GM19397 (cell line): Measurements from ENCODE around the gene AKR1B1.

Experiments used
- ATAC-seq: cut with Tn5 transposase; IDR thresholded peaks from one replicate; pipeline ENCODE4 v1.9.1; 2021; ENCODE audit warnings: mild to moderate bottlenecking, moderate library complexity; ENCODE audit not compliant: unreplicated experiment

Gene AKR1B1

GRCh38 chr7:134446923-134447322 lies 12.0 kb downstream of the AKR1B1 start:
- no peak for ATAC-seq

DNA sequence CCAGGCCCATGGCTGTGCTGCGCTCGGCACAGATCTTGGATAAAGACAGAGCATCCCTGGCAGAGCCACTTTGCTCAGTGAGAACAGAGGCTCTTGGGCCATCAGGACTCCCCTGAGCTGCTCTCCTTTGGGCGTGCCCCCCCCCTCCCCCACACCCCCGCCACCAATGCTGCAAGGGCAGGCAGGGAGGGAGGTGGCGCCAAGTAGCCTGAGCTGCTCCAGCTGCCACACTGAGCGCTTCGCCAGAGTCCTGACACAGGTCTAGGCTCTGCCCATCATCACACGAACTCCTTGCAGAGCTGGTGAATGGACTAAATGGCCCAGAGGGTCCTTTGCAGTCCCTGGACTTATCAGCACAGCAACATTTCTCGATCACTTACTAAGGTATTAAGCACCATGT lies 12.5 kb downstream of the AKR1B1 start:
- no peak for ATAC-seq

DNA sequence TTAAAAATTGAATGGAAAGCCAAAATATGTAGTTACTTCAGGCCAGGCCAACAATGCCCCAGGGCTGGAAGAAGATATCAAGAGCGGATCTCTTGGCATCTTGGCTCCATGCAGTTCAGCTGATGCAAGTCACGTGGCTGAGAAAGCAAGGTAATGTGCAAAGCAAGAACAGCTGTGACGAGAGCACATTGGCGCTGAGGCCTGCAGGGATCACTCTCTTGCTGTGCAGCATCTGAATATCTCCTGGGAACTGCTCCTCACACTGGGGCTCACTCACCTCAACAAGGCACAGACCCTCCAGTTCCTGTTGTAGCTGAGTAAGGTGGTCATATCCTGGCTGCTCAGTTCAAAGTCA lies 14.0 kb downstream of the AKR1B1 start:
- no peak for ATAC-seq

DNA sequence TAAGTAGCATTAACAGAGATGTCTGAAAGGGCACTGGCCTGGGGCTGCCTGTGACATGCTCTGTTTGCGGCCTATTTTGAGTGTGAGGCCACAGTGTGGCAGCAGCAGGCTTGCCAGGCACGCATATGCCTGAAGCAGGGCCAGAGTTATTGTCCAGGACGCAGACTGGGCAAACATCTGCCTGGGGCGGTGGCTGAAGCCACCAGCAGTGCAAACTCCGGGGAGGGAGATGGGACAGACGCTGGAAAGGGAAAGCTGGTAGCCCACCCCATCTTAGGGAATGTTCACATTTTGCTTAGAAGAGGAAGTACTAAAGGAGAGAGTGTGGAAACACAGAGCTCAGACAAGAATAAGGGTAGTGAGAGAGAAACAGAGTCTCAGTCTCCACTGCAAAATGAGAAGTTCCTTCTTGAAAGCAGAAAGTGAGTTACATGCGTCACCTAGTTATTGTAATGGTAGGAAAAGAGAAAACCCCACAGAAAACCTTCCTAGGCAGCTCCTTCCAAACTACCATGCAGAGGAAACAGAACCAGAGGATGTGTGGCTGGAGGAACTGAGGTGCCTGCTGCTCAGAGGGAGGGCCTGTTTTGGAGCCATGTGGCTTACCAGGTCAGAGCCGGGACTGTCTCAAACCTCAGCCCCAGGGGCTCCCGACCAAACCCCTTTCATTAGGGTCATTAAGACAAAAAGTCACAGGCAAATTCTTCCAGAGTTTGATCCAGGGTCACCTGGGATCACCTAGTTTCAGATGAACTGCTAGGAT lies 14.5 kb downstream of the AKR1B1 start:
- ATAC-seq, result no peak

DNA sequence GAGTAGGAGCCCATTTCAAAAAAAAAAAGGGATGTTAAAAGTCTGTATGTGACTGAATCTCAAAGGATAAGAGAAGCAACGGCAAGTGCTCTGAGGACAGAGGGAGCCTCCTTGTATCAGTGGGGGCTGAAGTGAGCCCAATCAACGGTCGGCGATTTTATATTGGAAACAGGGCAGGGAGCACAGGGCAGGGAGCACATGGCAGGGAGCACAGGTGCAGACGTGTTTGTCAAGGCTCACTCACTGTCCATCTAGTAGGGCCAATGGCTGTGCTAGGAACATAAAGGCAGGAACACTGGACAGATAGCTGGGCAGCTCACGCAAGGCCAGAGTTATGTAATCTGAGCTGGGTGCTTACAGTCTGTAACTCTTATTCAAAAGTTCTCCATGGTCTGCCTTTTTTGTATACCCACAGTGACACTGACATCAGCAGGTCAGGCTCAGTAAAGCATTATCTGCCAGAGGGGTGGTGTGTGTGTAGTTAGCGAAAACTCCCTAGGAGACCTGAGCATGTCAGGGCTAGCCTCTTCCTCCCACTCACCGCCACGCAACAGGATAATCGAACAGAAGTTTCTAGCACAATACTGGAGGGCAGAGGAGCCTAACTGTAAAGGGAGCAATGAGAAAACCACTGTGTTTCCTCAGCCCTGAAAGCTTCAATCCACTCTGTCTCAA lies 15.4 kb downstream of the AKR1B1 start:
- no peak for ATAC-seq

GRCh38 chr7:134442441-134443220 lies 16.3 kb downstream of the AKR1B1 start:
- ATAC-seq, result no peak

- no peak for ATAC-seq
Measured at GRCh38 chr7:134441264-134441663, 17.6 kb downstream of the AKR1B1 start.

GRCh38 chr7:134440476-134440875 lies 18.4 kb downstream of the AKR1B1 start:
- ATAC-seq, result no peak

DNA sequence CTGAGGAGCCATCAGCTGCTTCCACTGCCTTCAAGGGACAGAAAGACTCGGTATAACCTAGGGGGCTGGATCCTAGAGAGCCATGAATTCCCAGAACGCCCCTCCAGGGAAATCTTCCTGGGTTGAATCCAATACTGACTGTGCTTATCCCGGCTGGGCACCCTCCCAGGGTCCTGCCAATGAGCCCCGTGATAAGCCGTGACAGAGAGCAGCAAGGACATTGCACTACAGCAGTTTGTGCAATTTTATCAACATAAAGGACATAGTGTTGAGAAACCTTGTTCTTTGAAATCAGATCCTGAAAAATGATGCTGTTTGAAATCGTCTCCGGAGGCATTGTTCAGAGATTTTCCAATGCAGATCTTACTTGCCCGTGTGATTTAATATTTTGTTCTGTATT lies 18.8 kb downstream of the AKR1B1 start:
- ATAC-seq, result no peak

- no peak for ATAC-seq
Measured at GRCh38 chr7:134438946-134439345, 20.0 kb downstream of the AKR1B1 start.

GRCh38 chr7:134435161-134435920 lies 23.6 kb downstream of the AKR1B1 start:
- no peak for ATAC-seq

- ATAC-seq, result no peak
Measured at GRCh38 chr7:134434701-134435100, 24.2 kb downstream of the AKR1B1 start.

DNA sequence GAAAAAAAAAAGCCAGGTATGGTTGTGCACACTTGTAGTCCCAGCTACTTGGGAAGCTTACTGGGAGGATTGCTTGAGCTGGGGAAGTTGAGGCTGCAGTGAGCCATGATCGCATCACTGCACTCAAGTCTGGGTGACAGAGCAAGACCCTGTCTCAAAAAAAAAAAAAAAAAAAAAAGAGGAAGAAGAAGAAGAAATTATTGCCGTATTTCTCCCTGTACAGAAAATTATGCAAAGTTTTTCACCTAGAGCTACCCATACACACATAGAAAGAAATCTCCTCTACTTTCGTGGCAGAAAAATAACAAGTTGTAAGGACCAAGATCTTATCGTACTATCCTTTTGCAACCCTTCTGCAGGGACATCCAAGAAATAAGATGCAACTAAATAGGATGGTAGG lies 25.5 kb downstream of the AKR1B1 start:
- no peak for ATAC-seq

GRCh38 chr7:134432296-134433152 lies 26.4 kb downstream of the AKR1B1 start:
- peak; percentile 93 for ATAC-seq

GRCh38 chr7:134431815-134432214 lies 27.1 kb downstream of the AKR1B1 start:
- ATAC-seq, result no peak

DNA sequence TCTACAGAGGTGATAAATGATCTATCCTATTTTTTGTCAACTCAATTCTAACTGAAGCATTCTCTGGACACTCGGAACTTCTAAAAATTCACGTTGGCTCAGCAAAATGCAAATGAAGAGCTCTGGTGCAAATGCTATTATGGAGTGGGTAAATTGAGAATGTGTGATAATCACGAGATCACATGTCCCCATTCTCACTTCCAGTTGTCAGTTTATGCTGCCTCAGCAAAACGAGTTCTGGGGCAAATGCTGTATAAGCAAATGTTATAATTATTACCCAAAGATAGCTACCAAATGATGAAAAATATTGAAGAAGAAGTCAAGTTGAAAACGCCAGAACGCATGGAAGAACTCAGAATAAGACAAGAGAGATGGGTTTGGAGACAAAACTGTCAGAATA lies 29.4 kb downstream of the AKR1B1 start:
- no peak for ATAC-seq

DNA sequence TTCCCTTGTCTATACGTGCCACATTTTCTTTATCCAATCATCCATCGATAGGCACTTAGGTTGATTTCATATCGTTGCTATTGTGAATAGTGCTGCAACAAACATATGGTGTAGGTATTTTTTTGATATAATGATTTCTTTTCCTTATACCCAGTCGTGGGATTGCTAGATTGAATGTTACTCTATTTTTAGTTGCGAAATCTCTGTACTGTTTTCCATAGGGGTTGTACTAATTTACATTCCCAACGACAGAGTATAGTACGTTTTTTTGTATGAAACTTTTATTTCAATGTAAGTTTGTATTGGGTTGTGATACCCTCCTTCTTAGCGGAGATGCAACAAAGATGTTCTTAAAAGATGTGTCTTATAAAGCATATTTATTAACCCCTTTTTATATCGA lies 30.0 kb downstream of the AKR1B1 start:
- no peak for ATAC-seq

DNA sequence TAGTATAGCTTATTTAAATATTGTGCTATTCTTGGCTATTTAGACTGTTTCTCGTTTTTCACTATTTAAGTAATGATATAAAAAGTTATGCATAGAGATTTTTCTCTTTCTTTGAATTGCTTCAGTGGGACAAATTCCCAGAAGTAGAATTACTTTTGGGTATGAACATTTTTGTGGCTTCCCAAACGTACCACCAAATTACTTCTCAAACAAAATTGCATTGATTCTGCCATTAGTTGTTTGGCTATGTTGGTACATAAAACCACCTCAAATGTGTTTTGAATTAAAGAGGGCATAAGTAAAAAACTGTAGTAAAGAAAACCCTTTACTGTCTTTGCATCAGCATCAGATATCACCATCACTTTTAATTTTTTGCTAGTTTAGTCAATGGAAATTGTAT lies 31.0 kb downstream of the AKR1B1 start:
- no peak for ATAC-seq

GRCh38 chr7:134425777-134426176 lies 33.1 kb downstream of the AKR1B1 start:
- no peak for ATAC-seq

DNA sequence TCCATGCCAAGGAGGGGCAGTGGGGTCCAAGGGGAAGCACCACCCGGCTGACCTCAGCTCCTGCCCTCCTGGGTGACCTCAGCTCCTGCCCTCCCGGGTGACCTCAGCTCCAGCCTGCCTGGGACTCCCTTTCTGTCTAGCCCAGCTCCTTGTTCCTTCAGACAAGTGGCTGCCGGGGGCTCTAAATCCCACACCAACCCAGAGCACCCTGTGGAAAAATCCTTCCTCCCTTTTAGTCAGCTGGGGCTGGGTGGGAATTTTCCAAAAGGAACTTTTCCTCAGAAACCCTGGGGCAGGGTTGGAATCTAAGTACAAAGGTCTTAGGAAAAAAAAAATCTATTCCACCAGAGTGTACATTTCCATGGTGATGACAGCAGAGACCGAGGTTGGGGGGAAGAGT lies 36.3 kb downstream of the AKR1B1 start:
- ATAC-seq, result no peak
